ENCODE results near the gene CWC22.
"Not testable (repeated sequence)": the region's sequence is repeated elsewhere in the genome, so short reads cannot be mapped to it uniquely, and the experiment has no call there.

Gene CWC22

DNA sequence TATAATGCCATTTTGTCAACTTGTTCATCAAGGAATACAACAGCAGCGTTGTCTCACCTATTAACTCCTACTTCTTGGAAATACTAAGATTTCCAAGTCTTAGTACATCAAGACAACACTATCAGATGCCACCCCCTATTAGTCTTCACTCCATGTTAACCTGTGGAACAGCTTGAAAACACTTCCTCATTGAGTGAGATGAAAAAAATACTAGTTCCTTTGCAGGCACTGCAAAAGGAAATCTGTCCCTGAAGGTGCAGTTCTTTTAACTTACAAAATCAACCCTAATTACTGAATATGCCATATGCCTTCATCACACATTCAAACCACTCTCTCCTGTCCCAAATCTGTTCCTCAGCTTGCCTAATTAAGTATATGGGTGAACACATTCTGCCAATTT, 4.0 kb downstream of the CWC22 start:
- DNase-seq (ENCODE audit: low spot score) = no peak

DNA sequence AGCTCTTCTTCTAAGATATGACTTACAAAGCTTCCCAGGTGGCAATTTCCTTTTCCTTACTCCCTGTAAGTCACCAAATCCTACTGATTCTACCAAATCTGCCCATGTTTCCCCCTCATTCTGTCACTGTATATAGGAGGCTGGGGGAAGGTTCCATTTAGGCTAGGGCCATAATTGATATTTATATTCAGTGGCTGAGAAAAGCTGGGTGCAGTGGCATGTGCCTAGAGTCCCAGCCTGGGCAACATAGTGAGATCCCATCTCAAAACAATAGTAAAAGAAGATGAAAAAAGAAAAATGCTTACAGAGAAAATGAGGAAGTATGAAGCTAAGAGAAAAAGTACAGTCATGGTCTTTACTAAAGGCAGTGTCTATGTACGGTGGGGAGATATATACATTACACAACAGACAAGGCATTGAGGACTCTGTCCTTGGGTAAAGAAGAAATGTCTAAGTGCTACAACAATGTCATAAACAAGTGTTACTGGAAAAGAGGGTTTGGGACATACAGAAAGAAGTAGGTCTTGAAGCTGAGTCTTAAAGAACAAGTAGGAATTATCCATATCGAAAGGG, 4.8 kb downstream of the CWC22 start:
- DNase-seq (ENCODE audit: low spot score) = no peak

DNA sequence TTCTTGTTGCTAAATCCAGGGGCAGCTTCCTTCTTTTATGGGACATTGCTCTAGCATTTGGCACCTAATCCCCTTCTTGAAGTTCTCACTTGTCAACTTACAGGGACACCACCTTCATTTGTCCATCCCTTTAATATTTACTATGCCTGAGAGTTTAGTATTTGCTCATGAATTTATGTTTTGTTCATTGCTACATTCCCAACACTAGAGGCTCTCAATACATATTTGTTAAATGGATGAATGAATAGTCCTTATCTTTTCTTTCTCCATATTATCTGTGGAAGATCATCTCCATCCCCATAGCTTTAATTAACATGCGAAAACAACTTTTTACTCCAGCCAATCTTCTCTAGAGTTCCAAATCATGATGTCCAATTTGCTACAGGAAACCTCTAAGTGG, 5.4 kb downstream of the CWC22 start:
- no peak for DNase-seq (ENCODE audit: low spot score)

DNA sequence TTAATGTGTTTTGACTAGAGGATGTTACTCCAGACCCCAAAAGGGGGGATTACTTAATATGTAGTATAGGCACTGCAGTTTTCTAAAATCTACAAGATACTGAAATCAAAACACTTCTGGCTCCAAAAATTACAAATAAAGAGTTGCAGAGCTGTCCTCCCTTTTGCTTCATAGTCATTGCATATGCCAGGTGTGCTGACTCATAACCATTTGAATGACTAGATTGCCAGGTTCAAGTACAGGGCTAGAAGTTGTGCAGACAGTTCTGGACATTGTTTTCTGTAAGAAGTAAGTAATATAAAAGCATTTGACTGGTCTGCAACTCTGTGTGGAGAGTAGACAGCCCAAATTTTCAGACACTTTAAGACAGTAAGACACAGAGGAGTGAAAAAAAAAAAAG, 6.7 kb downstream of the CWC22 start:
- DNase-seq (ENCODE audit: low spot score) = no peak

DNA sequence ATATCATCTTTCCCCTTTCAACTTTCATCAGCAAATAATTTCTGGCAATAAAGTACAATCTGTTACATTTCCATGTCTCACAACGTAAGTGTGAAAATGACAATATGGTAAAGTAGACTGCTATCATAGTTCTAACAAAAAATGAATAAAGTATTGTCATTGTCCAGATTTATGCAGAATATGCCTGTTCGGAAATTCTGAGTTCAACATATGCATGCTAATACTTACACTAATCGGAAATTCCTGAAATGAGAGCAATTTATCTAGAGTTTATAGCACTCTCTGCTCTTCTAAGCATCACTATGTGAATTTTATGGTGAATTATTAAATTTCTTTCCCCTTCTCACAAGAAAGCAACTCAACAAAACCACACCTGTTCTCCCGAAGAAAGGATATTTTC, 8.1 kb downstream of the CWC22 start:
- no peak for DNase-seq (ENCODE audit: low spot score)

DNA sequence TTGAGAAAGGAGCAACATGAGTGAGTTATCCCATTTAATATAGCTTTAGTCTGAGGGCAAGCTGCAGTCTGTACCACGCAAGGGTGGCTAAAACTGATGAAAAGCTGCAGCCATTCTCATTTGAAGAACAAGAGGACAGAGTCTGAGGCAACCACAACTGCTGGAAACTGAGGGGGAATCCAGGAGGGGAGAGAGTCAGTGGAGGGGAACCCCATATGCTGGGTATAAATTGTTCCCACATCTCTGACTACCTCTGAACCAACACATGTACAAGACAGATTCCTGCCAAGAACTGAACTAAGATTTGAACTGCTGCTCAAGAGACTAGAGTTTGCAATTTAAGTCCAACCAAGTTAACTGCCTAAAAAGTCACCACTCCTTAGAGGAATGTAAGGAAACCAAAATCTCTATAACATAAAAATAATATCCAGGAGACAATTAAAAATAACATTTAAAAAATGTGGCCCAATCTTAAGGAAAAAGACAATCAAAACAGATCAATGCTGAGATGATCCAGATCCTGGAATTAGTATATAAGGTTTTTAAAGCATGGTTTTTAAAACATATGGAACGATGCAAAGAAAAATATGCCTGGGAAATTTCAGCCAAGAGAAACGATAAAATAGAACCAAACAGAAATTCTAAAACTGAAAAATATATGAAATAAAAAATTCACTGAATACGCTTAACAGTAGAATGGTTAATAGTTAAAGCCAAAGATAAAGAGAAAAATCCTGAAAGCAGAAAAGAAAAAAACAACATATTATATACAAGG, 11.2 kb downstream of the CWC22 start:
- DNase-seq (ENCODE audit: low spot score) = no peak

DNA sequence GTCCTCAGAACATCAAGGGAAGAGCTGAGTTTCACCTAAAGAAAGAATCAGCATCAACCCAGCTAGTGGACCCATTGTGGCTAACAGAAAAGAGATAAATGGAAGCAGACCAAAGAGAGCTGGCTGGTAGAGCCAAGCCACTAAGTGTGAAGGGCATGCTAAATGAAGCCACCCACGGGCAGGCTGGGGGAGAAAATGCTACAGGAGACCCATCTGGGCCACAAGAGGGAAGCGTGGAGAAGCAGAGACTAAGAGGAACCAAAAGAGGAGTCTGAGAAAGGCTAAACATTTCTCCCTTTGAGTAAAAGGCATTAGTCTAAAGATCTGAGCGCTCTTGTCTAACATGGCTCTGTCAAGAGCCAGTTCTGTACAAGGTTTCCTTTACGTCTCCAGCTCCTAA, 15.8 kb downstream of the CWC22 start:
- DNase-seq (ENCODE audit: low spot score) = no peak

DNA sequence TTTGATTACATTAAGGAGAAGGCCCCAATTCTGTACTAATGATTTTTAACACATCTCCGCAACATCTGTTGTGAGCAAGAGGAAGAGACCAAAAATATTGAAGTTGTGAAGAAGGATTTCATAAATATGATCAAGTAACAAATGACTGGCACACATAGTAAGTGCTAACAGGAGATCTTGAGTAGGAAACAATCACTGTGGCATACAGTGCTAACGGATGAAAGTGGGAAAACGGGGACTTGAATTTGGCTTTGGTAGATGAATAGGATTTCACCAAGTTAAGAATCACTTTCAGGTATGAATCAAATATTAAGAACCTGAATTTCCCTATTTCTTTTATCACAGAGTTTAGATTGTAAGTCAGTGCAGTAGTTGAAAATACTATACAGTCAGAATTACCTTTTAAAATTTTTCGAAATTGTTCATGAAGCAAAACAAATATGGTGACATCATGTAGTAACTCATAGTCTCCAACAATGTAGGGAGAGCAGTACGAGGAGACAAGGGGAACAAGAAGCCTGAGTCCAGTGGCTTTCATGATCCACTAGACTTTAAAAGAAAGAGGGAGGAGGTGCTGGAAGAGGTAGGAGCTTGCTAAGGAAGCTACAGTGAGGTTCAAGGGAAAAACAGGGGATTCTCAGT, 16.3 kb downstream of the CWC22 start:
- no peak for DNase-seq (ENCODE audit: low spot score)

DNA sequence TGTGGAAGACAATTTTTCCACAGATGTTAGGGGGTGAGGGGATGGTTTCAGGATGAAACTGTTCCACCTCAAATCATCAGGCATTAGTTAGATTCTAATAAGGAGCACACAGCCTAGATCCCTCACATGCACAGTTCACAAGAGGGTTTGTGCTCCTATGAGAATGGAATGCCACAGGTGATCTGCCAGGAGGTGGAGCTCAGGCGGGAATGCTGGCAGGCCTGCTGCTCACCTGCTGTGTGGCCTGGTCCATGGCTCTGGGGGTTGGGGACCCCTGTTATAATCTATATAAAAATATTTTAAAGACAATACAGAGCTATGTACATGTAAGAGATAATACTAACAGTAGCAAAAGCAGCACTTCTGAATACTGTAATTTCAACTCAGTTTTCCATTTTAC, 19.2 kb downstream of the CWC22 start:
- DNase-seq (ENCODE audit: low spot score) = no peak

DNA sequence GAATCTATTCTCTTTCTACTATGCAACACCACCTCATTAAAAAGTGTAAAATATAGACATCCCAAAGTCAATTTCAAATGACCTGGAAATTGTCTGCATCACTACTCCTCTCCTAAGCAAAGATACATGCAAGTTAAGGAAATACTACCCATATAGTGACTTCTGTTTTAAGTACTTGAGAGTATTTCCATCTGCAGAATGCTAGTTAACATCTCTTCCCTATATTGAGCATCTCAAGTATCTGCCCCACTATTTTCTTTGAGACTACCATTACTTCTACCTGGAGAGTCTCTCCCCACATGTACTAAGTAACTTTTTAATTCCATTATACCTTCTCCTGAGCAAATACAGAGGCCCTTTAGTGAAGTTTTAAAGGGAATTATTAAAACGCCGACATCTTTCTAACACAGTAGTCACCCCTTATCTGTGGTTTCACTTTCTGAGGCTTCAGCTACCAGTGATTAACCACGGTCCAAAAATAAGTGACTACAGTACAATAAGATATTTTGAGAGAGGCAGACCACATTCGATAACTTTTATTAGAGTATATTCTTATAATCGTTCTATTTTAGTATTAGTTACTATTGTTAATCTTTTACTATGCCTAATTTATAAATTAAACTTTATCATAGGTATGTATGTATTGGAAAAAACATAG, 21.8 kb downstream of the CWC22 start:
- DNase-seq (ENCODE audit: low spot score) = no peak

DNA sequence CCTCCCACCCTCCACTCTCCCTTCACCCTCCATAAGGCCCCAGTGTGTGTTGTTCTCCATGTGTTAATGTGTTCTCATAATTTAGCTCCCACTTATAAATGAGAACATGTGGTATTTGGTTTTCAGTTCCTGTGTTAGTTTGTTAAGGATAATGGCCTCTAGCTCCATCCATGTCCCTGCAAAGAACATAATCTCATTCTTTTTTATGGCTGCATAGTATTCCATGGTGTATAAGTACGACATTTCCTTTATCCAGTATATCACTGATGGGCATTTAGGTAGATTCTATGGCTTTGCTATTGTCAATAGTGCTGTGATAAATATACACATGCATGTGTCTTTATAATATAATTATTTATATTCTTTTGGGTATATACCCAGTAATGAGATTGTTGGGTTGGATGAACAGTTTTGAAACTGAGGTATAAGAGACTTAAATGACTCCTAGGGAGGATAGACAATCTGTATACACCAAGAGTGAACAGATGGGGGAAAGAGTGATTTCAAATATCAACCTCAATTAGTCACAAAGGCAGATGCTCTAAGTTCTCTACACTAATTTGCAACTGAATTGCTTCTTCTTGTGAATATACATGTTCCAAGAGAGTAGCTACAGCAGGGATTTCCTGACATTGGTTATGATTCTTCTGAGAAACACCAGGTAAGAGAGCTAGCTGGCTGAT, 23.7 kb downstream of the CWC22 start:
- no peak for DNase-seq (ENCODE audit: low spot score)

DNA sequence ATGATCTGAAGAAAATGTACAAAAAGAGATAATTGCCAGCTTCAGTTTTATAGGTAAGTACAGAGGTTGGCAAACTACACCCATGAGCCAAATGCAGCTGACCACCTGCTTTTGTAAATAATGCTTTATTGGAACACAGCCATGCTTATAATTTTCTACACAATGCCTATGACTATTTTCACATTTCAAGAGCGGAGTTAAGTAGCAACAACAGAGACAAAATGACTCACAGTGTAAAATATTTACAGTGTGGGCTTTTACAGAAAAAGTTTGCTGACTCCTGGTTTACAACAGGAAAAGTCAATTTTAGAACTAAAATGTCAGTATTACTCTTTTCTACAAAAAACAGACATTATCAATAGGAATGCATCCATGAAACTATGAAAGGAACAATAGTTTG, 26.0 kb downstream of the CWC22 start:
- DNase-seq (ENCODE audit: low spot score) = no peak

DNA sequence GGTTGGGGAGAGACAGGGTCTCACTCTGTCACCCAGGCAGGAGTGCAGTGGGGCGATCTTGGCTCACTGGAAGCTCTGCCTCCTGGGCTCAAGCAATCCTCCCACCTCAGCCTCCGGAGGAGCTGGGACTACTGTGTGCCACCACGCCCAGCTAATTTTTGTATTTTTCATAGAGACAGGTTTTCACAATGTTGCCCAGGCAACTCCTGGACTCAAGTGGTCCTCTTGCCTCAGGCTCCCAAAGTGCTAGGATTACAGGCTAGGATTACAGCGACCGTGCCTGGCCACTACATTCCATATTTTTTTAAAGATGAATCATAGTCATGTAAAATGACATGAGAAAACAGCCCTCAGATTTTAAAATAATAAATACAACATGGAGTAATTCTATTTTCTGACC, 32.3 kb downstream of the CWC22 start:
- no peak for DNase-seq (ENCODE audit: low spot score)

DNA sequence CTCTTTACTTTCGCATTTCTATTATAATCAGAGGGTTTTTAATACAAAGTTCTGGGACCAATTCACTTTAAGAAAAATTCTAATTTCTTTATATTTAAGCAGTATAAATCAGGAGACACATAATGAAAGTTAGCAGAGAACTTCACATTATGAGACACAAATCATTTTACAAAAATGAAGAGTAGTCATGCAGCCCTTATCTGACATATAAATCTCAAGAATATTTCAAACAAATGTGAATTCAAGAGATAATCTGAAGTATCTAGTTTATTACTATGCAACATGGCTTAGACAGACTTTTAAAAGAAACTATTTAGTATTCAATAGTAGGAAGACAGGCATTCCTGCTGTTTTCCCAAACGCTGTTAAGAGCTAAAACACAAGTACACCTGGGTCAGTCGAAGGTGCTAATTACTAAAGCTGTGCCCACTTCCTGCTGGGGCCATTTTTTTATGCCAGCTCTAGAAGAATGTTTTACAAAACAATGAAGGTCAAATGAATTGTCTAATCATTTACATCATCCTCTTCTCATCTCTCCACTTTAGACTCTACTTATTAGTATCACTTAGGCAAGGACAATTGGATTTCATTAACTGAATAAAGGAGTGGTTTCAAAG, 40.2 kb downstream of the CWC22 start:
- DNase-seq (ENCODE audit: low spot score) = no peak

DNA sequence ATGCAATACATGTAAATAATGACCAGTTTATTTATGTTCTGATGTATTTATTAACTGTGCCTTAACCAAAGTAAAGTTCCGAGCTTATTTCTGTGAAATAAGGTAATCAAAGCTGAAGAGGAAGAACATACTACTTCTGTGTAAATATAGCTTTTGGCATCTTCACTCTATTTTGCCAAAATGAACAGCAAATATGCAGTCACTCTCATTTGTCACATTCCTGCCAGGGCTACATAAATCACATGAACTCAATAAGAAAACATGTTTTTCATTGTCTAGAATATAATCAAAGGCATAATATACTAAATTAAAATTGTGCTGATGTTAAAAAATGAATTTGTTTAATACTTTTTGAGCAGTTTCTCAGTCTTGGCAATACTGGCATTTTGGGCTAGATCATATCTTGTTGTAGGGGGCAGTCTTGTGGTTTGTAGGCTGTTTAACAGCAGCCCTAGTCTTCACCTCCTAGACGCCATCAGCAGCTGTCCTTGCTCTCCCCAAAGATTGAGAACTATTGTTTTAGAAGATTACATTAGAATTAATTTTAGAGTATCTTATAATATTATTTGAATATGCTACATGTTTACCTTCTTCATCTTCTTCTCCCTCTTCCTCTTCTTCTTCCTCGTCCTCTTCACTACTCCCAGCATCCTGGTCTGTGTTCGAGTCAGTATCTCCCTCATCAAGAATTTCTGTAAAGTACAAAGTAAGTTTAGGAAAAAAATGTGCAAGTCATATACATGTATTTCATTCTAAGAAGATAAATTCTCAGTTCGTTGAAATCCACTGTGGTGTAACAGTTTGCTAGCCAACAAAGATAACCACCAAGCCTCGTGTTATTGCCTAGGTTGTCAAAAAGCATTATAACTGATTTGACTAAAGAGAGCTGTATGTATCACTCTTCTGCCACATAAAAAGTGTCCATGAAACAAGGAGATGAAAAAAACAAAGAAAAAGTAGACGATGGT, 41.5 kb downstream of the CWC22 start:
- DNase-seq (ENCODE audit: low spot score) = no peak

DNA sequence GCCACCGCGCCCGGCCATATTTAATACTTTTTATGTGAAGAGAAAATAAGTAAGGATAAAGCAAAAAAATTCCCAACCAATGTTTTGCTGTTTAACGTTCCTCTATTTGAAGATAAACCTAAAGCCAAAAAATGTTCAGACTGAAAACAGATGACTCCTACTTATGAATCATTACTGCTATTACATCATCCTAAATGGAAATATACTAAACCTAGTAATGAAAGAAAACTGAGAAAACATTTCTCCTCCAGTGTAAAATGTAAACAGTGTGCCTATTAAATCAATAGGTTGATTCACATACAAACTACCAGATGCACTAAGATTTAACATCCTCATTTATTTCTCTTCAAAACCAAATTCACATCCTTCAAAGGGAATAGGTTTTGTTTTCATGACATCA, 43.5 kb downstream of the CWC22 start:
- DNase-seq (ENCODE audit: low spot score) = no peak

DNA sequence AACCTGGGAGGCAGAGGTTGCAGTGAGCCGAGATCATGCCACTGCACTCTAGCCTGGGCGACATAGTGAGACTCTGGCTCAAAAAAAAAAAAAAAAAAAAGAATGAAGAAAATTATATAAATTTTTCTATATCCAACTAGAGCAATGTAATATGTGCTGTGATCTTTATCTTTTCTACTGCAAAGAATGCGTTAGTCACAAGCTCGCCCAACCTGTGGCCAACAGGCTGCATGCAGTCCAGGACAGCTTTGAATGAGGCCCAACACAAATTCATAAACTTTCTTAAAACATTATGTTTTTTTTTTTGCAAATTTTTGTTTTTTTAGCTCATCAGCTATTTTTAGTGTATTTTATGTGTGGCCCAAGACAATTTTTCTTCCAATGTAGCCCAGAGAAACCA, 48.8 kb downstream of the CWC22 start:
- not testable (repeated sequence) for DNase-seq (ENCODE audit: low spot score)

DNA sequence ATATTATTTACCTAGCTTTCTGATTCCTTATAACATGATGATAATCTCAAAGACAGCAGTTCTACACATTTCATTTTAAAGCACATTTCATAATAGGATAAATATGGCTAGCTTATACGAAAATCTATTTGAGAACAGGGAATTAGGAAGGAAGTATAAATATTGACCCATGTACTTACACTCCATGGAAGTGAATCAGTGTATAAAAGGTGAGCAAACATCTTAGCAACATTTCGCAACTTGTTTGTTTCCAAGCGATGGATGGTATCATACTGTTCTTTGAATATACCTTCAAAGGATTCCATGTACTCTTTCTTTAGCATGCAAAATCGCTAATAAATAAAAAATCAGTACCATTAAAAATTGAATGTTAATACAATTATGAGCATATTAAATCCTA, 53.1 kb downstream of the CWC22 start:
- no peak for DNase-seq (ENCODE audit: low spot score)

DNA sequence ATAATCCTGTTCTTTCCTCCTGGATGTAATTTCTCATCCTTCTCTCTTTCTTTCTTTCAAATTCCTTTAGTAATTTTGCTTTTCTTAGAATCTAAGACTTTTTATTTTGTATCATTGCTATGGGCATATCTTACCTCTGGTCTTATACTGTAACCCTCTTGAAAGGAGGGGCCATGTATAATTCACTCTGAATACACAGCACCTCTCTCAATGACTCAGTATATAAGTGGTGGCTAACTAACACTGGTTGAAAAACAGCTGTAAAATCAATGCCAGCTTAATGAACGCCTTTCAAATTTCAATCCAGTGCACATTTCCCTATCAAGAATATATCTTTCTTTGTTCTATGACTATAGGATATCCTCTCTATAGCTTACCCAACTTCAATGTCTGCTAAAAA, 53.7 kb downstream of the CWC22 start:
- DNase-seq (ENCODE audit: low spot score) = no peak

DNA sequence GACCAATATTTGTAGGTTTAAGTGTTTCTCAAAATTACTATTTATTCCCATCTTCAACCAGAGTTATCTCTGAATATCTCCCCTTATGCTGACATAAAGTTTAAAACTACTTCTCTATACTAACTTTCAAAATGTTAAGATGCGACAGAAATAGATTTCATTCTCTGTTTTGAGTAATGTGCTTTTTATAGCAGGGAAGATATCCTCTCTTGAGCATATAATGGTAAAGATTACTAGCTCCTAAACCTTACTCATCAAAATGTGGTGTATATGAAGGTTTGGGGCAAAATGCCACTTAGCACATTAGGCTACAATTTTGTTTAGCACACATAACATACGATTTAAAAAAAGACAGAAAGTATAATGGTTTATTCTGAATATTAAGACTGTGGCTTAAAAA, 54.4 kb downstream of the CWC22 start:
- DNase-seq (ENCODE audit: low spot score) = no peak

DNA sequence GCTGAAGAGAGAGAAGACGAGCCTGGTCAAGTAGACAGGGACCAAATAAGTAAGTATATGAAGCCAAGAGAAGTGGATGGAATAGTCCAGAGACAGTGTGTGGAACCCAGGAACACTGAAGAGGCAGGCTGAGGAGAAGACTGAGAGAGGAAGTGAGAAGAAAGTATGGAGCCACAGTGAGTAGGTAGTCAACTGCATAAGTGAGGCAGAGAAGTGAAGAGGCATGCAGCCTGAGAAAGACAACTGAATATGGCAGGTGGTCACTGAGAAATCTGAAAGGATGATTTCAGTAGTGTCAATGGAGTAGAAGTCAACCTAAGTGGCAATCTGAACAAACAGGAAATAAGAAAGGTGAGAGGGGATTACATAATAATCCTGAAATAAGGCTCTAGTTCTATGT, 55.4 kb downstream of the CWC22 start:
- no peak for DNase-seq (ENCODE audit: low spot score)

All from Ammon's horn (tissue), 1 donor.